IMR-90 (cell line): ENCODE data around the gene CDH1. TPM values are rescaled to one million over a fixed set of nuclear protein-coding genes. Genes with fewer than 3 reads are reported as not detected.
"Not testable (repeated sequence)": the region's sequence is repeated elsewhere in the genome, so short reads cannot be mapped to it uniquely, and the experiment has no call there.

Experiments used
- ATAC-seq: fragments of 200-7000 bp; cut with Tn5 transposase; 2 replicates; pipeline ENCODE4 v1.9.1; 2020; ENCODE audit warnings: low read depth, mild to moderate bottlenecking, moderate library complexity
- BruUV-seq: library from RNA; stranded (reverse); fragments of 400-500 nt; replicated peaks from 2 replicates; lab custom pipeline; 2021; lab: Mats Ljungman, UMichigan
- CTCF ChIA-PET: fragments of 300-600 bp; formaldehyde crosslinking; extraction: SDS; loops from one replicate; lab custom pipeline; 2021; ENCODE audit warnings: antibody characterized with exemption; lab: Yijun Ruan, JAX
- POLR2A ChIA-PET: fragments of 300-600 bp; sonication (Branson Sonifier 250); formaldehyde crosslinking; loops from one replicate; lab custom pipeline; 2022; ENCODE audit warnings: antibody characterized with exemption; ENCODE audit not compliant: unreplicated experiment; lab: Charles Lee
- DNase-seq: peaks from one replicate; pipeline ENCODE4 v3.0.0; 2013
- H2AFZ ChIP-seq: replicated peaks from 2 replicates; pipeline ENCODE3; 2013; ENCODE audit warnings: low read length, mild to moderate bottlenecking; ENCODE audit not compliant: poor library complexity
- H2AK5ac ChIP-seq: 2 replicates; pipeline ENCODE4 v1.6.1; 2013; ENCODE audit warnings: low read depth, low read length, inconsistent platforms
- H2AK9ac ChIP-seq: replicated peaks from 2 replicates; pipeline ENCODE3; 2013; ENCODE audit warnings: mild to moderate bottlenecking, low read depth, low read length, moderate library complexity; ENCODE audit not compliant: poor library complexity
- H2BK120ac ChIP-seq: 2 replicates; pipeline ENCODE4 v1.6.1; 2013; ENCODE audit warnings: low read depth, low read length, inconsistent platforms
- H2BK15ac ChIP-seq: 3 replicates; pipeline ENCODE4 v1.6.1; 2013; ENCODE audit warnings: low read depth, low read length, inconsistent platforms
- H2BK20ac ChIP-seq: 2 replicates; pipeline ENCODE4 v1.6.1; 2013; ENCODE audit warnings: low read depth, mild to moderate bottlenecking, inconsistent platforms, low read length, moderate library complexity
- H2BK5ac ChIP-seq: 2 replicates; pipeline ENCODE4 v1.6.1; 2013; ENCODE audit warnings: mild to moderate bottlenecking, low read depth, low read length, inconsistent platforms; ENCODE audit not compliant: poor library complexity, severe bottlenecking
- H3K14ac ChIP-seq: replicated peaks from 2 replicates; pipeline ENCODE4 v1.6.1; 2013; ENCODE audit warnings: low read depth, low read length, inconsistent platforms
- H3K18ac ChIP-seq: 2 replicates; pipeline ENCODE4 v1.6.1; 2013; ENCODE audit warnings: low read depth, low read length, control low read depth
- H3K23ac ChIP-seq: 2 replicates; pipeline ENCODE4 v1.6.1; 2013; ENCODE audit warnings: low read depth, low read length, inconsistent platforms
- H3K27ac ChIP-seq: 2 replicates; pipeline ENCODE4 v1.5.1; 2013; ENCODE audit warnings: mild to moderate bottlenecking, control low read depth, low read length; ENCODE audit not compliant: insufficient read depth
- H3K27me3 ChIP-seq: 2 replicates; pipeline ENCODE4 v1.6.1; 2013; ENCODE audit warnings: low read length; ENCODE audit not compliant: control insufficient read depth, insufficient read depth
- H3K36me3 ChIP-seq: 2 replicates; pipeline ENCODE4 v1.6.1; 2013; ENCODE audit warnings: low read length, mixed read lengths; ENCODE audit not compliant: control insufficient read depth, insufficient read depth
- H3K4ac ChIP-seq: 2 replicates; pipeline ENCODE4 v1.6.1; 2013; ENCODE audit warnings: low read depth, low read length, inconsistent platforms
- H3K4me1 ChIP-seq: 2 replicates; pipeline ENCODE4 v1.6.1; 2013; ENCODE audit warnings: low read length, mixed read lengths; ENCODE audit not compliant: control insufficient read depth, insufficient read depth
- H3K4me2 ChIP-seq: 2 replicates; pipeline ENCODE4 v1.6.1; 2013; ENCODE audit warnings: low read depth, mild to moderate bottlenecking, control low read depth, low read length, moderate library complexity
- H3K4me3 ChIP-seq: 2 replicates; pipeline ENCODE4 v1.5.1; 2013; ENCODE audit warnings: low read depth, mild to moderate bottlenecking, control low read depth, low read length, moderate library complexity; ENCODE audit not compliant: insufficient read depth
- H3K56ac ChIP-seq: 2 replicates; pipeline ENCODE4 v1.6.1; 2013; ENCODE audit warnings: low read length, inconsistent platforms; ENCODE audit not compliant: insufficient read depth; ENCODE audit errors: extremely low read depth
- H3K79me1 ChIP-seq, 2 experiments: 2 replicates each; pipeline ENCODE4 v1.6.1; 2013; ENCODE audit warnings: low read length in 2 of 2, inconsistent platforms in 1 of 2, low read depth in 1 of 2
- H3K9ac ChIP-seq: 2 replicates; pipeline ENCODE4 v1.6.1; 2013; ENCODE audit warnings: low read depth, low read length, control low read depth
- H3K9me1 ChIP-seq: 2 replicates; pipeline ENCODE4 v1.6.1; 2013; ENCODE audit warnings: low read length, inconsistent platforms; ENCODE audit not compliant: insufficient read depth
- H3K9me3 ChIP-seq: 2 replicates; pipeline ENCODE4 v1.6.1; 2013; ENCODE audit warnings: low read length; ENCODE audit not compliant: control insufficient read depth, insufficient read depth
- H4K20me1 ChIP-seq: 2 replicates; pipeline ENCODE4 v1.6.1; 2013; ENCODE audit warnings: low read length, inconsistent platforms; ENCODE audit not compliant: insufficient read depth
- H4K5ac ChIP-seq: 2 replicates; pipeline ENCODE4 v1.6.1; 2013; ENCODE audit warnings: mild to moderate bottlenecking, low read depth, low read length, control low read depth
- H4K8ac ChIP-seq, 2 experiments: 2 replicates each; pipeline ENCODE4 v1.6.1; 2013; ENCODE audit warnings: low read depth in 2 of 2, low read length in 2 of 2, control low read depth in 1 of 2, inconsistent platforms in 1 of 2
- H4K91ac ChIP-seq: 2 replicates; pipeline ENCODE4 v1.6.1; 2013; ENCODE audit warnings: low read depth, low read length, inconsistent platforms; ENCODE audit not compliant: insufficient read depth
- RFX5 ChIP-seq: IDR thresholded peaks from 2 replicates; pipeline ENCODE4 v1.8.0; 2012; ENCODE audit warnings: low read depth, mild to moderate bottlenecking, low read length, moderate library complexity
- USF2 ChIP-seq: fragments of 150-350 bp; IDR thresholded peaks from 2 replicates; pipeline ENCODE4 v1.6.1; 2017; ENCODE audit warnings: mild to moderate bottlenecking, antibody characterized with exemption, low read length, low read depth
- WGBS, 2 experiments: methylation state at CpG; one replicate each; pipeline versions ENCODE4 v1.1.5 to v1.1.7; 2013; ENCODE audit warnings: missing lambda C conversion rate in 2 of 2; ENCODE audit not compliant: insufficient read length in 1 of 2; ENCODE audit errors: extremely low coverage in 2 of 2; 5-methylcytosine and 5-hydroxymethylcytosine counted together
- dilution Hi-C: fragments of 300-500 bp; cut with HindIII; formaldehyde crosslinking; loops from one replicate; pipeline ENCODE4 v1.14.3; 2018; ENCODE audit warnings: low sequenced_read_pairs; ENCODE audit not compliant: unreplicated experiment
- in situ Hi-C: fragments of 300-500 bp; cut with MboI; formaldehyde crosslinking; loops from 3 replicates; pipeline ENCODE4 v1.14.3; 2019; ENCODE audit warnings: low sequenced_read_pairs, inconsistent platforms, mixed read lengths
- intact Hi-C: fragments of 100-400 bp; cut with micrococcal nuclease; formaldehyde crosslinking; loops from 2 replicates; pipeline ENCODE4 v1.10.0; 2022
- polyA plus RNA-seq, 3 experiments: library from polyadenylated mRNA; depleted of rRNA; stranded (reverse); fragments of >200 nt; gene quantifications; 2 replicates each; pipeline ENCODE4 v1.2.3, GENCODE V29; 2012; ENCODE audit warnings: low replicate concordance in 1 of 3
- total RNA-seq: library from RNA; depleted of rRNA; stranded (reverse); fragments of >200 nt; gene quantifications from 2 replicates; pipeline ENCODE4 v1.2.3, GENCODE V29; 2012

CDH1 gene
- total and polyA plus RNA-seq, 2 of the 4 experiments (the other 2 are of a cell fraction): under 0.01 TPM; not detected in 1

GRCh38 chr16:68786685-68787418 lies 49.8 kb downstream of the CDH1 start:
- H3K4ac ChIP-seq: no peak overlapping the region
- H2BK15ac ChIP-seq: no peak overlapping the region
- no peak overlapping the region for H3K27ac ChIP-seq
- no peak overlapping the region for H3K4me3 ChIP-seq
- no peak overlapping the region for H3K23ac ChIP-seq
- intact Hi-C loops (no loop called here), in situ Hi-C loops (no loop called here), dilution Hi-C loops (no loop called here)
- no peak overlapping the region for H4K91ac ChIP-seq
- ChIA-PET CTCF (no interaction called here), POLR2A (no interaction called here)
- H2BK20ac ChIP-seq: no peak overlapping the region
- H3K14ac ChIP-seq: no peak overlapping the region
- no peak overlapping the region for H2BK5ac ChIP-seq
- no peaks in the 10 kb centered on the region for H3K9me3 ChIP-seq
- no peak overlapping the region for H2AFZ ChIP-seq
- H3K18ac ChIP-seq: no peak overlapping the region
- peak; percentile 35 for ATAC-seq
- H4K5ac ChIP-seq: no peak overlapping the region
- H3K4me1 ChIP-seq: peaks cover 7% of the 10 kb centered on the region
- H4K8ac ChIP-seq: no peak overlapping the region
- BruUV-seq: no TSS peak
- no peaks in the 10 kb centered on the region for H3K9me1 ChIP-seq
- H2BK120ac ChIP-seq: no peak overlapping the region
- DNase-seq: peak; percentile 44
- no peaks in the 10 kb centered on the region for H3K36me3 ChIP-seq
- TF ChIP-seq RFX5 (no peak), USF2 (peak; percentile 57; the same call in 1 of the 2 replicates)
- no peak overlapping the region for H2AK5ac ChIP-seq
- WGBS, 2 experiments: no CpG with 5 or more reads among the region's 7 CpGs
- H3K27me3 ChIP-seq: peaks cover 19% of the 10 kb centered on the region
- H3K56ac ChIP-seq: no peak overlapping the region
- no peaks in the 10 kb centered on the region for H3K79me1 ChIP-seq
- H4K20me1 ChIP-seq: no peaks in the 10 kb centered on the region
- no peak overlapping the region for H3K9ac ChIP-seq
- H3K4me2 ChIP-seq: no peak overlapping the region
- H2AK9ac ChIP-seq: no peak overlapping the region

GRCh38 chr16:68787419-68787807 lies 50.3 kb downstream of the CDH1 start:
- POLR2A ChIA-PET, H4K8ac ChIP-seq, H3K9me3 ChIP-seq, H3K9me1 ChIP-seq, H3K23ac ChIP-seq, H2BK120ac ChIP-seq, H3K56ac ChIP-seq, BruUV-seq, H3K4me3 ChIP-seq, H3K4me2 ChIP-seq, H2AK9ac ChIP-seq, H3K36me3 ChIP-seq, H2BK5ac ChIP-seq, H3K4ac ChIP-seq, intact Hi-C loops, H2AFZ ChIP-seq, DNase-seq, H3K79me1 ChIP-seq, in situ Hi-C loops, H3K14ac ChIP-seq, H4K20me1 ChIP-seq, H3K18ac ChIP-seq, H2AK5ac ChIP-seq, H3K27ac ChIP-seq, H2BK20ac ChIP-seq, H3K9ac ChIP-seq, H4K91ac ChIP-seq, H4K5ac ChIP-seq, ATAC-seq, H2BK15ac ChIP-seq, dilution Hi-C loops, H3K4me1 ChIP-seq: not testable (repeated sequence)
- CTCF ChIA-PET: interaction anchor here (0.6 to 1.3 kb wide), 3 partner anchors 11 to 252 kb away, joined by 3 to 4 read pairs (median 3); no protein-coding TSS in a partner anchor
- peaks cover 14% of the 10 kb centered on the region for H3K27me3 ChIP-seq
- WGBS, 2 experiments: no CpG with 5 or more reads among the region's 1 CpG
